ENCODE data around the gene ELMO3.

The ELMO3 gene

GRCh38 chr16:67173323-67173722 is 25.6 kb upstream of the ELMO3 start:
- peaks cover 50% of the 10 kb centered on the region for H3K27me3 ChIP-seq (ENCODE audit: insufficient read depth, poor library complexity, severe bottlenecking)

GRCh38 chr16:67173808-67174705 is 24.9 kb upstream of the ELMO3 start:
- Histone ChIP-seq H3K27me3 (ENCODE audit: insufficient read depth, poor library complexity, severe bottlenecking) (peaks cover 45% of the 10 kb centered on the region), H3K4me3 (replicated peaks; ENCODE audit: insufficient read depth, low read length) (peak overlapping the region; percentile 28), H3K27ac (replicated peaks) (no peak overlapping the region)
- peak in 1 of 2 experiments; percentile 77 for DNase-seq (ENCODE audit: low read depth in 1 of 2, low spot score in 1 of 2)
- TF ChIP-seq REST (IDR thresholded peaks at IDR 0.05; ENCODE audit: insufficient replicate concordance, low read depth) (no peak), SPI1 (IDR thresholded peaks at IDR 0.05; ENCODE audit: borderline replicate concordance, low read depth) (no peak), CTCF (IDR thresholded peaks at IDR 0.05; ENCODE audit: insufficient read depth, low read length) (no peak), GABPA (IDR thresholded peaks at IDR 0.05; ENCODE audit: low read depth) (no peak), POLR2AphosphoS5 (IDR thresholded peaks at IDR 0.05; ENCODE audit: low read depth) (no peak)

More at GRCh38 chr16:67173323-67173722, 25.6 kb upstream of the ELMO3 start:
- Histone ChIP-seq H3K27ac (replicated peaks) (no peak overlapping the region), H3K4me3 (replicated peaks; ENCODE audit: insufficient read depth, low read length) (no peak overlapping the region)
- DNase-seq (ENCODE audit: low read depth in 1 of 2, low spot score in 1 of 2) = no peak
- TF ChIP-seq GABPA (IDR thresholded peaks at IDR 0.05; ENCODE audit: low read depth) = no peak
- TF ChIP-seq SPI1 (IDR thresholded peaks at IDR 0.05; ENCODE audit: borderline replicate concordance, low read depth) = no peak
- no peak for TF ChIP-seq REST (IDR thresholded peaks at IDR 0.05; ENCODE audit: insufficient replicate concordance, low read depth)
- TF ChIP-seq CTCF (IDR thresholded peaks at IDR 0.05; ENCODE audit: insufficient read depth, low read length) = no peak
- no peak for TF ChIP-seq POLR2AphosphoS5 (IDR thresholded peaks at IDR 0.05; ENCODE audit: low read depth)

GRCh38 chr16:67174706-67175231 is 24.2 kb upstream of the ELMO3 start:
- TF ChIP-seq REST (IDR thresholded peaks at IDR 0.05; ENCODE audit: insufficient replicate concordance, low read depth) = no peak
- DNase-seq (ENCODE audit: low read depth in 1 of 2, low spot score in 1 of 2) = no peak
- Histone ChIP-seq H3K4me3 (replicated peaks; ENCODE audit: insufficient read depth, low read length) (no peak overlapping the region), H3K27me3 (ENCODE audit: insufficient read depth, poor library complexity, severe bottlenecking) (peaks cover 39% of the 10 kb centered on the region), H3K27ac (replicated peaks) (no peak overlapping the region)

Data from HL-60 (cell line).